Measurements from ENCODE around the gene PMEL. TPM values are rescaled to one million over a fixed set of nuclear protein-coding genes. Genes with fewer than 3 reads are reported as not detected.
A peak's percentile ranks its signal among the peaks of the same experiment; 100 is the strongest.

PMEL gene
- total and polyA plus RNA-seq, 2 donors (not counting 1 experiment from before 2014, with no cell fraction given): 0.50 to 0.84 TPM

GRCh38 chr12:55912908-55913307 lies 52.9 kb downstream of the PMEL start:
- Histone ChIP-seq H4K20me1 (ENCODE audit: control insufficient read depth, extremely low read depth, insufficient read depth, low read length) (no peaks in the 10 kb centered on the region), H3K9me3 (ENCODE audit: control insufficient read depth, insufficient read depth, low read depth, low read length) (no peaks in the 10 kb centered on the region), H3K27ac (ENCODE audit: insufficient read depth, low read length) (no peak overlapping the region), H3K27me3 (ENCODE audit: control insufficient read depth, insufficient read depth, low read length) (no peaks in the 10 kb centered on the region), H3K9ac (ENCODE audit: insufficient read depth, low read length) (no peak overlapping the region), H2AFZ (ENCODE audit: low read length) (no peak overlapping the region), H3K4me2 (ENCODE audit: extremely low read depth, insufficient read depth, low read length) (no peak overlapping the region), H3K4me1 (ENCODE audit: control insufficient read depth, extremely low read depth, insufficient read depth, low read length) (peaks cover 3% of the 10 kb centered on the region), H3K4me3 (replicated peaks in 1 of 4; ENCODE audit: control extremely low read depth in 1 of 4, insufficient read depth in 1 of 4, low read depth in 3 of 4, low read length in 4 of 4) (no peak overlapping the region), H3K36me3 (ENCODE audit: control insufficient read depth, insufficient read depth, low read length) (no peaks in the 10 kb centered on the region), H3K79me2 (ENCODE audit: control insufficient read depth, insufficient read depth, low read length) (peaks cover 22% of the 10 kb centered on the region)
- TF ChIP-seq EZH2 (IDR thresholded peaks at IDR 0.05; ENCODE audit: low read length, missing control alignments): no peak
- TF ChIP-seq CTCF (conservative IDR thresholded peaks at IDR 0.05 in 1 of 2, IDR thresholded peaks at IDR 0.05 in 1 of 2; ENCODE audit: low read depth in 1 of 2, low read length in 2 of 2): no peak
- no peak for DNase-seq (ENCODE audit: low read depth in 2 of 2)

GRCh38 chr12:55909513-55909884 lies 56.3 kb downstream of the PMEL start:
- Histone ChIP-seq H3K79me2 (ENCODE audit: control insufficient read depth, insufficient read depth, low read length) (peaks cover 3% of the 10 kb centered on the region), H3K9me3 (ENCODE audit: control insufficient read depth, insufficient read depth, low read depth, low read length) (no peaks in the 10 kb centered on the region), H3K36me3 (ENCODE audit: control insufficient read depth, insufficient read depth, low read length) (no peaks in the 10 kb centered on the region), H4K20me1 (ENCODE audit: control insufficient read depth, extremely low read depth, insufficient read depth, low read length) (no peaks in the 10 kb centered on the region), H3K27me3 (ENCODE audit: control insufficient read depth, insufficient read depth, low read length) (no peaks in the 10 kb centered on the region), H3K4me1 (ENCODE audit: control insufficient read depth, extremely low read depth, insufficient read depth, low read length) (peaks cover 5% of the 10 kb centered on the region), H3K9ac (ENCODE audit: insufficient read depth, low read length) (no peak overlapping the region), H2AFZ (ENCODE audit: low read length) (no peak overlapping the region), H3K4me3 (replicated peaks in 1 of 4; ENCODE audit: control extremely low read depth in 1 of 4, insufficient read depth in 1 of 4, low read depth in 3 of 4, low read length in 4 of 4) (no peak overlapping the region), H3K4me2 (ENCODE audit: extremely low read depth, insufficient read depth, low read length) (no peak overlapping the region), H3K27ac (ENCODE audit: insufficient read depth, low read length) (no peak overlapping the region)
- no peak for TF ChIP-seq EZH2 (IDR thresholded peaks at IDR 0.05; ENCODE audit: low read length, missing control alignments)
- DNase-seq (ENCODE audit: low read depth in 2 of 2): no peak

- Histone ChIP-seq H3K9me3 (ENCODE audit: control insufficient read depth, insufficient read depth, low read depth, low read length) (no peaks in the 10 kb centered on the region), H3K4me2 (ENCODE audit: extremely low read depth, insufficient read depth, low read length) (no peak overlapping the region), H3K27me3 (ENCODE audit: control insufficient read depth, insufficient read depth, low read length) (no peaks in the 10 kb centered on the region), H4K20me1 (ENCODE audit: control insufficient read depth, extremely low read depth, insufficient read depth, low read length) (no peaks in the 10 kb centered on the region), H2AFZ (ENCODE audit: low read length) (no peak overlapping the region), H3K9ac (ENCODE audit: insufficient read depth, low read length) (no peak overlapping the region), H3K36me3 (ENCODE audit: control insufficient read depth, insufficient read depth, low read length) (no peaks in the 10 kb centered on the region), H3K4me3 (replicated peaks in 1 of 4; ENCODE audit: control extremely low read depth in 1 of 4, insufficient read depth in 1 of 4, low read depth in 3 of 4, low read length in 4 of 4) (no peak overlapping the region), H3K4me1 (ENCODE audit: control insufficient read depth, extremely low read depth, insufficient read depth, low read length) (peaks cover 5% of the 10 kb centered on the region), H3K79me2 (ENCODE audit: control insufficient read depth, insufficient read depth, low read length) (peaks cover 2% of the 10 kb centered on the region), H3K27ac (ENCODE audit: insufficient read depth, low read length) (no peak overlapping the region)
- TF ChIP-seq CTCF (conservative IDR thresholded peaks at IDR 0.05 in 1 of 2, IDR thresholded peaks at IDR 0.05 in 1 of 2; ENCODE audit: low read depth in 1 of 2, low read length in 2 of 2) (no peak), EZH2 (IDR thresholded peaks at IDR 0.05; ENCODE audit: low read length, missing control alignments) (no peak)
- DNase-seq (ENCODE audit: low read depth in 2 of 2): peak in 1 of 2 donors; percentile 66
These were observed 56.9 kb downstream of the PMEL start for GRCh38 chr12:55908726-55909512.
